ENCODE measurements around the gene TRANK1.

TRANK1 gene

GRCh38 chr3:36827133-36827532 is 117.7 kb downstream of the TRANK1 start:
- H3K27me3 ChIP-seq (ENCODE audit: control insufficient read depth in 2 of 2, insufficient read depth in 2 of 2, low read length in 2 of 2), result no peaks in the 10 kb centered on the region
- no peak overlapping the region for H3K4me3 ChIP-seq (ENCODE audit: low read length in 2 of 2)
- no peaks in the 10 kb centered on the region for H3K4me1 ChIP-seq (ENCODE audit: control insufficient read depth in 2 of 2, insufficient read depth in 2 of 2, low read length in 2 of 2)
- H3K27ac ChIP-seq (ENCODE audit: low read depth in 2 of 2, low read length in 2 of 2), result no peak overlapping the region
- H3K9ac ChIP-seq (ENCODE audit: low read depth in 1 of 2, low read length in 2 of 2), result no peak overlapping the region
- peaks cover 51 to 58% of the 10 kb centered on the region in 2 donors for H3K36me3 ChIP-seq (ENCODE audit: control insufficient read depth in 2 of 2, insufficient read depth in 2 of 2, low read length in 2 of 2)
- H3K9me3 ChIP-seq (ENCODE audit: control insufficient read depth in 2 of 2, low read length in 2 of 2), result no peaks in the 10 kb centered on the region

GRCh38 chr3:36826240-36826639 is 118.6 kb downstream of the TRANK1 start:
- H3K4me1 ChIP-seq (ENCODE audit: control insufficient read depth in 2 of 2, insufficient read depth in 2 of 2, low read length in 2 of 2), result no peaks in the 10 kb centered on the region
- H3K36me3 ChIP-seq (ENCODE audit: control insufficient read depth in 2 of 2, insufficient read depth in 2 of 2, low read length in 2 of 2), result peaks cover 43 to 53% of the 10 kb centered on the region in 2 donors

GRCh38 chr3:36824443-36824842 is 120.4 kb downstream of the TRANK1 start:
- no peaks in the 10 kb centered on the region for H3K4me1 ChIP-seq (ENCODE audit: control insufficient read depth in 2 of 2, insufficient read depth in 2 of 2, low read length in 2 of 2)
- no peak overlapping the region for H3K27ac ChIP-seq (ENCODE audit: low read depth in 2 of 2, low read length in 2 of 2)
- H3K9ac ChIP-seq (ENCODE audit: low read depth in 1 of 2, low read length in 2 of 2), result no peak overlapping the region
- H3K9me3 ChIP-seq (ENCODE audit: control insufficient read depth in 2 of 2, low read length in 2 of 2), result no peaks in the 10 kb centered on the region
- H3K4me3 ChIP-seq (ENCODE audit: low read length in 2 of 2), result no peak overlapping the region
- H3K36me3 ChIP-seq (ENCODE audit: control insufficient read depth in 2 of 2, insufficient read depth in 2 of 2, low read length in 2 of 2), result peaks cover 28 to 43% of the 10 kb centered on the region in 2 donors
- no peaks in the 10 kb centered on the region for H3K27me3 ChIP-seq (ENCODE audit: control insufficient read depth in 2 of 2, insufficient read depth in 2 of 2, low read length in 2 of 2)

More at GRCh38 chr3:36826240-36826639, 118.6 kb downstream of the TRANK1 start:
- no peaks in the 10 kb centered on the region for H3K9me3 ChIP-seq (ENCODE audit: control insufficient read depth in 2 of 2, low read length in 2 of 2)
- no peak overlapping the region for H3K27ac ChIP-seq (ENCODE audit: low read depth in 2 of 2, low read length in 2 of 2)
- H3K9ac ChIP-seq (ENCODE audit: low read depth in 1 of 2, low read length in 2 of 2), result no peak overlapping the region
- H3K4me3 ChIP-seq (ENCODE audit: low read length in 2 of 2), result no peak overlapping the region
- H3K27me3 ChIP-seq (ENCODE audit: control insufficient read depth in 2 of 2, insufficient read depth in 2 of 2, low read length in 2 of 2), result no peaks in the 10 kb centered on the region

- Histone ChIP-seq H3K4me3 (ENCODE audit: low read length in 2 of 2) (no peak overlapping the region), H3K36me3 (ENCODE audit: control insufficient read depth in 2 of 2, insufficient read depth in 2 of 2, low read length in 2 of 2) (peaks cover 21 to 37% of the 10 kb centered on the region in 2 donors), H3K27me3 (ENCODE audit: control insufficient read depth in 2 of 2, insufficient read depth in 2 of 2, low read length in 2 of 2) (no peaks in the 10 kb centered on the region), H3K4me1 (ENCODE audit: control insufficient read depth in 2 of 2, insufficient read depth in 2 of 2, low read length in 2 of 2) (no peaks in the 10 kb centered on the region), H3K9me3 (ENCODE audit: control insufficient read depth in 2 of 2, low read length in 2 of 2) (no peaks in the 10 kb centered on the region), H3K9ac (ENCODE audit: low read depth in 1 of 2, low read length in 2 of 2) (no peak overlapping the region), H3K27ac (ENCODE audit: low read depth in 2 of 2, low read length in 2 of 2) (no peak overlapping the region)
Measured at GRCh38 chr3:36823806-36824205, 121.0 kb downstream of the TRANK1 start.

- Histone ChIP-seq H3K4me3 (ENCODE audit: low read length in 2 of 2) (no peak overlapping the region), H3K27ac (ENCODE audit: low read depth in 2 of 2, low read length in 2 of 2) (no peak overlapping the region), H3K27me3 (ENCODE audit: control insufficient read depth in 2 of 2, insufficient read depth in 2 of 2, low read length in 2 of 2) (no peaks in the 10 kb centered on the region), H3K36me3 (ENCODE audit: control insufficient read depth in 2 of 2, insufficient read depth in 2 of 2, low read length in 2 of 2) (peaks cover 2 to 8% of the 10 kb centered on the region in 2 donors), H3K9me3 (ENCODE audit: control insufficient read depth in 2 of 2, low read length in 2 of 2) (no peaks in the 10 kb centered on the region), H3K9ac (ENCODE audit: low read depth in 1 of 2, low read length in 2 of 2) (no peak overlapping the region), H3K4me1 (ENCODE audit: control insufficient read depth in 2 of 2, insufficient read depth in 2 of 2, low read length in 2 of 2) (no peaks in the 10 kb centered on the region)
Measured at GRCh38 chr3:36820083-36820482, 124.8 kb downstream of the TRANK1 start.

- Histone ChIP-seq H3K4me1 (ENCODE audit: control insufficient read depth in 2 of 2, insufficient read depth in 2 of 2, low read length in 2 of 2) (no peaks in the 10 kb centered on the region), H3K4me3 (ENCODE audit: low read length in 2 of 2) (no peak overlapping the region), H3K36me3 (ENCODE audit: control insufficient read depth in 2 of 2, insufficient read depth in 2 of 2, low read length in 2 of 2) (peaks cover 2 to 5% of the 10 kb centered on the region in 2 donors), H3K9me3 (ENCODE audit: control insufficient read depth in 2 of 2, low read length in 2 of 2) (no peaks in the 10 kb centered on the region), H3K27me3 (ENCODE audit: control insufficient read depth in 2 of 2, insufficient read depth in 2 of 2, low read length in 2 of 2) (no peaks in the 10 kb centered on the region), H3K9ac (ENCODE audit: low read depth in 1 of 2, low read length in 2 of 2) (no peak overlapping the region), H3K27ac (ENCODE audit: low read depth in 2 of 2, low read length in 2 of 2) (no peak overlapping the region)
Measured at GRCh38 chr3:36817806-36818533, 126.9 kb downstream of the TRANK1 start.

- H3K4me3 ChIP-seq (ENCODE audit: low read length in 2 of 2), result no peak overlapping the region
- no peaks in the 10 kb centered on the region for H3K4me1 ChIP-seq (ENCODE audit: control insufficient read depth in 2 of 2, insufficient read depth in 2 of 2, low read length in 2 of 2)
- no peaks in the 10 kb centered on the region for H3K36me3 ChIP-seq (ENCODE audit: control insufficient read depth in 2 of 2, insufficient read depth in 2 of 2, low read length in 2 of 2)
- H3K27ac ChIP-seq (ENCODE audit: low read depth in 2 of 2, low read length in 2 of 2), result no peak overlapping the region
- H3K9ac ChIP-seq (ENCODE audit: low read depth in 1 of 2, low read length in 2 of 2), result no peak overlapping the region
- H3K27me3 ChIP-seq (ENCODE audit: control insufficient read depth in 2 of 2, insufficient read depth in 2 of 2, low read length in 2 of 2), result no peaks in the 10 kb centered on the region
- H3K9me3 ChIP-seq (ENCODE audit: control insufficient read depth in 2 of 2, low read length in 2 of 2), result no peaks in the 10 kb centered on the region
Measured at GRCh38 chr3:36815375-36815774, 129.5 kb downstream of the TRANK1 start.

- H3K27ac ChIP-seq (ENCODE audit: low read depth in 2 of 2, low read length in 2 of 2), result no peak overlapping the region
- H3K36me3 ChIP-seq (ENCODE audit: control insufficient read depth in 2 of 2, insufficient read depth in 2 of 2, low read length in 2 of 2), result no peaks in the 10 kb centered on the region
- H3K27me3 ChIP-seq (ENCODE audit: control insufficient read depth in 2 of 2, insufficient read depth in 2 of 2, low read length in 2 of 2), result no peaks in the 10 kb centered on the region
- H3K9me3 ChIP-seq (ENCODE audit: control insufficient read depth in 2 of 2, low read length in 2 of 2), result no peaks in the 10 kb centered on the region
- no peak overlapping the region for H3K9ac ChIP-seq (ENCODE audit: low read depth in 1 of 2, low read length in 2 of 2)
- H3K4me1 ChIP-seq (ENCODE audit: control insufficient read depth in 2 of 2, insufficient read depth in 2 of 2, low read length in 2 of 2), result no peaks in the 10 kb centered on the region
- no peak overlapping the region for H3K4me3 ChIP-seq (ENCODE audit: low read length in 2 of 2)
Measured at GRCh38 chr3:36814776-36815175, 130.1 kb downstream of the TRANK1 start.

- Histone ChIP-seq H3K4me3 (ENCODE audit: low read length in 2 of 2) (no peak overlapping the region), H3K9ac (ENCODE audit: low read depth in 1 of 2, low read length in 2 of 2) (no peak overlapping the region), H3K27me3 (ENCODE audit: control insufficient read depth in 2 of 2, insufficient read depth in 2 of 2, low read length in 2 of 2) (no peaks in the 10 kb centered on the region), H3K36me3 (ENCODE audit: control insufficient read depth in 2 of 2, insufficient read depth in 2 of 2, low read length in 2 of 2) (no peaks in the 10 kb centered on the region), H3K9me3 (ENCODE audit: control insufficient read depth in 2 of 2, low read length in 2 of 2) (no peaks in the 10 kb centered on the region), H3K4me1 (ENCODE audit: control insufficient read depth in 2 of 2, insufficient read depth in 2 of 2, low read length in 2 of 2) (no peaks in the 10 kb centered on the region), H3K27ac (ENCODE audit: low read depth in 2 of 2, low read length in 2 of 2) (no peak overlapping the region)
Measured at GRCh38 chr3:36814066-36814717, 130.7 kb downstream of the TRANK1 start.

- Histone ChIP-seq H3K36me3 (ENCODE audit: control insufficient read depth in 2 of 2, insufficient read depth in 2 of 2, low read length in 2 of 2) (no peaks in the 10 kb centered on the region), H3K27me3 (ENCODE audit: control insufficient read depth in 2 of 2, insufficient read depth in 2 of 2, low read length in 2 of 2) (no peaks in the 10 kb centered on the region), H3K4me1 (ENCODE audit: control insufficient read depth in 2 of 2, insufficient read depth in 2 of 2, low read length in 2 of 2) (no peaks in the 10 kb centered on the region), H3K27ac (ENCODE audit: low read depth in 2 of 2, low read length in 2 of 2) (no peak overlapping the region), H3K9me3 (ENCODE audit: control insufficient read depth in 2 of 2, low read length in 2 of 2) (no peaks in the 10 kb centered on the region), H3K9ac (ENCODE audit: low read depth in 1 of 2, low read length in 2 of 2) (no peak overlapping the region), H3K4me3 (ENCODE audit: low read length in 2 of 2) (no peak overlapping the region)
Measured at GRCh38 chr3:36813305-36813704, 131.5 kb downstream of the TRANK1 start.

Measured in mucosa of rectum (tissue), 2 donors.